ENCODE results near the gene MSI1. TPM values are rescaled to one million over a fixed set of nuclear protein-coding genes. Genes with fewer than 3 reads are reported as not detected.

MSI1 gene
- total and polyA plus RNA-seq, 2 donors (not counting 1 experiment from before 2014, with no cell fraction given) = not detected

DNA sequence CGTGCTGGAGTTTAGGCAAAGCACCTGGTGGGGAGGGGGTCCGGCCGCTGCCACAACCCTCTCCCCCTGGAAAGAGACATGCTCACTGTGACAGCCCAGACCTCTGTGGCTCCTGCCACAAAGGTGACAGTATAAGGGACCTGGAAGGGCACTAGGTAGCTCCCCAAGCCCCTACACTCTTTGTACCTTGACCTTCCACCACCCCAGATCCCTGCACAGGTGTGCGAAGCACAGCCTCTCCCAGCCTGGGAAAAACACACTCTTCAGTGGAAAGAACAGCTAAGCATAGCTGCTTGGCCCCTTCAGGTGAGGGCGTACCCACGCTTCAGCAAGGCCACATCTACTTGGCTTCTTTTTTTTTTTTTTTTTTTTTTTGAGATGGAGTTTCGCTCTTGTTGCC lies 36.4 kb downstream of the MSI1 start:
- Histone ChIP-seq H3K4me2 (ENCODE audit: extremely low read depth, insufficient read depth, low read length) (no peak overlapping the region), H3K27ac (ENCODE audit: insufficient read depth, low read length) (no peak overlapping the region), H4K20me1 (ENCODE audit: control insufficient read depth, extremely low read depth, insufficient read depth, low read length) (no peaks in the 10 kb centered on the region), H3K79me2 (ENCODE audit: control insufficient read depth, insufficient read depth, low read length) (no peaks in the 10 kb centered on the region), H3K27me3 (ENCODE audit: control insufficient read depth, insufficient read depth, low read length) (peaks cover 4% of the 10 kb centered on the region), H2AFZ (ENCODE audit: low read length) (no peak overlapping the region), H3K4me1 (ENCODE audit: control insufficient read depth, extremely low read depth, insufficient read depth, low read length) (no peaks in the 10 kb centered on the region), H3K36me3 (ENCODE audit: control insufficient read depth, insufficient read depth, low read length) (no peaks in the 10 kb centered on the region), H3K9me3 (ENCODE audit: control insufficient read depth, insufficient read depth, low read depth, low read length) (no peaks in the 10 kb centered on the region), H3K9ac (ENCODE audit: insufficient read depth, low read length) (no peak overlapping the region), H3K4me3 (replicated peaks in 1 of 4; ENCODE audit: control extremely low read depth in 1 of 4, insufficient read depth in 1 of 4, low read depth in 3 of 4, low read length in 4 of 4) (no peak overlapping the region)
- TF ChIP-seq, protein P1, sequence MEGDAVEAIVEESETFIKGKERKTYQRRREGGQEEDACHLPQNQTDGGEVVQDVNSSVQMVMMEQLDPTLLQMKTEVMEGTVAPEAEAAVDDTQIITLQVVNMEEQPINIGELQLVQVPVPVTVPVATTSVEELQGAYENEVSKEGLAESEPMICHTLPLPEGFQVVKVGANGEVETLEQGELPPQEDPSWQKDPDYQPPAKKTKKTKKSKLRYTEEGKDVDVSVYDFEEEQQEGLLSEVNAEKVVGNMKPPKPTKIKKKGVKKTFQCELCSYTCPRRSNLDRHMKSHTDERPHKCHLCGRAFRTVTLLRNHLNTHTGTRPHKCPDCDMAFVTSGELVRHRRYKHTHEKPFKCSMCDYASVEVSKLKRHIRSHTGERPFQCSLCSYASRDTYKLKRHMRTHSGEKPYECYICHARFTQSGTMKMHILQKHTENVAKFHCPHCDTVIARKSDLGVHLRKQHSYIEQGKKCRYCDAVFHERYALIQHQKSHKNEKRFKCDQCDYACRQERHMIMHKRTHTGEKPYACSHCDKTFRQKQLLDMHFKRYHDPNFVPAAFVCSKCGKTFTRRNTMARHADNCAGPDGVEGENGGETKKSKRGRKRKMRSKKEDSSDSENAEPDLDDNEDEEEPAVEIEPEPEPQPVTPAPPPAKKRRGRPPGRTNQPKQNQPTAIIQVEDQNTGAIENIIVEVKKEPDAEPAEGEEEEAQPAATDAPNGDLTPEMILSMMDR (conservative IDR thresholded peaks at IDR 0.05 in 1 of 2, IDR thresholded peaks at IDR 0.05 in 1 of 2; ENCODE audit: low read depth in 1 of 2, low read length in 2 of 2) = no peak
- no peak for TF ChIP-seq EZH2 (IDR thresholded peaks at IDR 0.05; ENCODE audit: low read length, missing control alignments)
- DNase-seq (ENCODE audit: low read depth in 2 of 2) = no peak

DNA sequence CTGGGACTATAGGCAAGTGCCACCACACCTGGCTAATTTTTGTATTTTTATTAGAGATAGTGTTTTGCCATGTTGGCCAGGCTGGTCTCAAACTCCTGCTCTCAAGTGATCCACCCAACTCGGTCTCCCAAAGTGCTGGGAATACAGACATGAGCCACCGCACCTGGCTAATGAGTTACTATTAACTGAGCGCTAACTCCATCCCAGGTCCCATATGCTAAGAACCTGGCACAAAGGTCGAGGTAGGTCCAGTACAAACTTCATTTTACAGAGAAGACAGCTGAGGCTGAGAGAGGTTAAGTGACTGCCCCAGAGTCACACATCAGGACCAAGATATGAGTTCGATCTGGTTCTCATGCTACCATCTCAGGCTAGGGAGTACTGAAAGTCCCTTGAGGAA lies 36.9 kb downstream of the MSI1 start:
- Histone ChIP-seq H3K4me2 (ENCODE audit: extremely low read depth, insufficient read depth, low read length) (no peak overlapping the region), H3K27ac (ENCODE audit: insufficient read depth, low read length) (no peak overlapping the region), H4K20me1 (ENCODE audit: control insufficient read depth, extremely low read depth, insufficient read depth, low read length) (no peaks in the 10 kb centered on the region), H3K4me1 (ENCODE audit: control insufficient read depth, extremely low read depth, insufficient read depth, low read length) (no peaks in the 10 kb centered on the region), H3K9me3 (ENCODE audit: control insufficient read depth, insufficient read depth, low read depth, low read length) (no peaks in the 10 kb centered on the region), H2AFZ (ENCODE audit: low read length) (no peak overlapping the region), H3K79me2 (ENCODE audit: control insufficient read depth, insufficient read depth, low read length) (no peaks in the 10 kb centered on the region), H3K27me3 (ENCODE audit: control insufficient read depth, insufficient read depth, low read length) (peaks cover 4% of the 10 kb centered on the region), H3K9ac (ENCODE audit: insufficient read depth, low read length) (no peak overlapping the region), H3K36me3 (ENCODE audit: control insufficient read depth, insufficient read depth, low read length) (no peaks in the 10 kb centered on the region), H3K4me3 (replicated peaks in 1 of 4; ENCODE audit: control extremely low read depth in 1 of 4, insufficient read depth in 1 of 4, low read depth in 3 of 4, low read length in 4 of 4) (no peak overlapping the region)
- TF ChIP-seq, protein P1 (conservative IDR thresholded peaks at IDR 0.05 in 1 of 2, IDR thresholded peaks at IDR 0.05 in 1 of 2; ENCODE audit: low read depth in 1 of 2, low read length in 2 of 2) = no peak
- TF ChIP-seq EZH2 (IDR thresholded peaks at IDR 0.05; ENCODE audit: low read length, missing control alignments) = no peak
- DNase-seq (ENCODE audit: low read depth in 2 of 2) = no peak

DNA sequence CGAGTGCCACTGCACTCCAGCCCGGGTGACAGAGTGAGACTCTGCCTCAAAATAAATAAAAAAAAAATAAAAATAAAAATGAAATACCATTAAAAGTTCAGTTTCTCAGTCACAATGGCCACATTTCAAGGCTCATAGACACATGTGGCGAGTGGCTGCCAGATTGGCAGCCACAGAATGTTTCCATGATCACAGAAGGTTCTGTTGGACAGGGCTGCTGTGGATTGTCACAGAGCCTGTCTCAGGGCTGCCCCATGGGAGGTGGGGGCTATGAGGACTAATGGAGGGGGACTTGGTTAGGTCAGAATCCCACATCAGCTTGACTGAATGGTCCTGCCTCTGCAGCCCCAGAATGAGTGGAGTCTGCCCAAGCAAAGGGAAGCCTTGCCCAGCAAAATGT lies 37.6 kb downstream of the MSI1 start:
- H2AFZ ChIP-seq (ENCODE audit: low read length) = no peak overlapping the region
- no peaks in the 10 kb centered on the region for H3K36me3 ChIP-seq (ENCODE audit: control insufficient read depth, insufficient read depth, low read length)
- no peaks in the 10 kb centered on the region for H3K9me3 ChIP-seq (ENCODE audit: control insufficient read depth, insufficient read depth, low read depth, low read length)
- H3K27me3 ChIP-seq (ENCODE audit: control insufficient read depth, insufficient read depth, low read length) = peaks cover 4% of the 10 kb centered on the region
- H3K9ac ChIP-seq (ENCODE audit: insufficient read depth, low read length) = no peak overlapping the region
- H3K79me2 ChIP-seq (ENCODE audit: control insufficient read depth, insufficient read depth, low read length) = no peaks in the 10 kb centered on the region
- TF ChIP-seq EZH2 (IDR thresholded peaks at IDR 0.05; ENCODE audit: low read length, missing control alignments) = no peak
- TF ChIP-seq, protein P1 (conservative IDR thresholded peaks at IDR 0.05 in 1 of 2, IDR thresholded peaks at IDR 0.05 in 1 of 2; ENCODE audit: low read depth in 1 of 2, low read length in 2 of 2) = no peak
- no peak for DNase-seq (ENCODE audit: low read depth in 2 of 2)
- H3K4me1 ChIP-seq (ENCODE audit: control insufficient read depth, extremely low read depth, insufficient read depth, low read length) = no peaks in the 10 kb centered on the region
- H3K27ac ChIP-seq (ENCODE audit: insufficient read depth, low read length) = no peak overlapping the region
- H4K20me1 ChIP-seq (ENCODE audit: control insufficient read depth, extremely low read depth, insufficient read depth, low read length) = no peaks in the 10 kb centered on the region
- H3K4me2 ChIP-seq (ENCODE audit: extremely low read depth, insufficient read depth, low read length) = no peak overlapping the region
- H3K4me3 ChIP-seq (replicated peaks in 1 of 4; ENCODE audit: control extremely low read depth in 1 of 4, insufficient read depth in 1 of 4, low read depth in 3 of 4, low read length in 4 of 4) = no peak overlapping the region
